NCI-H187 (cell line): ENCODE measurements around the gene BRPF3.

Source experiments
- DNase-seq, 2 experiments: peaks; one replicate each; lab custom pipeline; 2025; lab: John Stamatoyannopoulos, UW

BRPF3 gene

GRCh38 chr6:36196113-36196879, at the start of gene BRPF3:
BRPF3 (plus strand) TSS chr6:36196744; CDS start chr6:36200323, 3,579 bp downstream.
- DNase-seq = peak; percentile 28 to 70

GRCh38 chr6:36147294-36147693, 49.2 kb upstream of the BRPF3 start:
- no peak for DNase-seq

DNA sequence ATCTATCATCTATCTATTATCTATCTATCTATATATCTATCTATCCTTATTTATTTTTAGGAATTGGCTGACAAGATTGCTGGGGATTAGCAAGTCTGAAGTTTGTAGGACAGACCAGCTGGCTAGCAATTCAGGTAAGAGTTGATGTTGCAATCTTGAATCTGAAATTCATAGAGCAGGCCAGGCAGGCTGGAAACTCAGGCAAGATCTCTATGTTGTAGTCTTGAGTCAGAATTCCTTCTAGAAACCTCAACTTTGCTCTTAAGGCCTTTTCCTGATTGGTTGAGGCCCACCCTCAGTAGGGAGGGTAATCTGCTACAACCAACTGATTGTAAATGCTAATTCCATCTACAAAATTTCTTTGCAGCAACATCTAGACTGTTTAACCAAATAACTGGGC, 47.1 kb upstream of the BRPF3 start:
- DNase-seq = no peak

DNA sequence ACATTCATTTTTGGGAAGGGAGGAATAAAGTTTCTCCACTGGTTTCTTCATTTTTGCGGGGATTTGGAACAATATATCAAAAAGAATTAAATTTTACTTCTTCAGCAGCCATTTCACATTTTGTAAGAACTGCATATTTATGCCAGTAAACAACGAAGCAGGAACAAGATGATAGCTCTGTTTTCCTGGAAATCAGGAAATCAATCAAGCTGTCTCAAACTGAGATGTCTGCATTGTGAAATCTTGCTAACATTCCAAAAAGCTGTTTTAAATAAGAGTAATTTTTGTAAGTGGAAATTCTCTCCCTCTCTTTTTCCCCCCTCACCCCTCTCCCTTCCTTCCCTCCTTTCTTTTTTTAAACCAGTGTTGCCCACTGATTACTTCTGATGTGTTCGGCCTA, 46.3 kb upstream of the BRPF3 start:
- DNase-seq = no peak

- DNase-seq = no peak
Measured at GRCh38 chr6:36154286-36154685, 42.3 kb upstream of the BRPF3 start.

GRCh38 chr6:36155662-36156061, 40.9 kb upstream of the BRPF3 start:
- DNase-seq = no peak

DNA sequence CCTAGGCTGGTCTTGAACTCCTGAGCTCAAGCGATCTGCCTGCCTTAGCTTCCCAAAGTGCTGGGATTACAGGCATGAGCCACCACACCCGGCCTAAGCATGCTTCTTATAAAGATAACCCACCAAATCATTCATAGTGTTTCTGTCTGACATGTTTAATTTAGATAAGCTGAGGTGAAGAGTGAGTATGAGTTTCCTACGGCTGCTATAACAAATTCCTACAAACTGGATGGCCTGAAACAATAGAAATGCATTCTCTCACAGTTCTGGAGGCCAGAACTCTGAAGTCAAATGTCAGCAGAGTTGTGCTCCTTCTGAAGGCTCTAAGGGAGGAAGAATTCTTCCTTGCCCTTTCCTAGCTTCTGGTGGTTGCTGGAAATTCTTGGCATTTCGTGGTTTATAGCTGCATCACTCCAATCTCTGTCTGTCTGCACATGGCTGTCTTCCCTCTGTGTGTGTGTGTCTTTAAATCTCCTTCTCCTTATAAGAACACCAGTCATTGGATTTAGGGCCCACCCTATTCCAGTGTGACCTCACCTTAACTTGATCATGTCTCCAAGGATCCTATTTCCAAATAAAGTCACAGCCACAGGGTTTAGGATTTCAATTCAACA, 36.3 kb upstream of the BRPF3 start:
- DNase-seq = no peak

- DNase-seq = no peak
Measured at GRCh38 chr6:36169023-36170007, 27.2 kb upstream of the BRPF3 start.

- DNase-seq = no peak
Measured at GRCh38 chr6:36170704-36171103, 25.8 kb upstream of the BRPF3 start.

DNA sequence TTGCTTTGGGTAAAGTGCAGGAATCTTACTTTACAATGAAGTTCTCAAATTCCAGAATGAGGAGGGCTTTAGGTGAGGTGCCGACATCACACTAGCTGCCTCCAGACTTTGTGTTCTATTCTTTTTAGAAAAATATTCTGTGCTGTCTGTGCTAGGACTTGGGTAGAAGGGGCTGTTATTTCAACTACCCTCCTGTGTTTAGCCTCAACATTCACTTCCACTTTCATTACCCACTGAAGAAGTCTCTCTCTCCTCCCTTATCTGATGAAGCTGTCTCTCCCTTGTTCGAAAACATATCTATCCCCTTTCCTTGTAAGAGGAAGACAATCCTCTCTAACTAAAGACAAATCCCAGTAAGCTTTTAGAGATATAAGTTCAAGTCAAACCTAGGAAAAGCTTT, 25.0 kb upstream of the BRPF3 start:
- no peak for DNase-seq

DNA sequence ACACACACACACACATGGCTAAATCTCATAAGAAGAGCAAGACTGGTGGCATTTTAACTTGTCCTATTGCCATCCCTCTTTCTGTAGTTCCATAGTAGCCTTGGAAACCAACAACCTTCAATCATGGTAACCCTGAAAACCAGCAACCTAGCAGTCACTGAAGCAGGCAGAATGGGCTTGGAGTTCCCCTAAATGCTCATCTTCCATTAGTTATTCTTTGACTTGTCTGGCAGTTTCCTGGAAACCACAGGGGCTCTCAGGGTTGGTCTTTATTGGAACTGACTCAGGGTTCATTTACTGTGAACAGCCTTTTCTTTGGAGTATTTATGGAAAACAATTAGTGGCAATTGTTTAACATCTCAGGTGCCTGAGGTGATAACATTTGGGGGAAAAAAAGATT, 19.4 kb upstream of the BRPF3 start:
- DNase-seq = no peak

DNA sequence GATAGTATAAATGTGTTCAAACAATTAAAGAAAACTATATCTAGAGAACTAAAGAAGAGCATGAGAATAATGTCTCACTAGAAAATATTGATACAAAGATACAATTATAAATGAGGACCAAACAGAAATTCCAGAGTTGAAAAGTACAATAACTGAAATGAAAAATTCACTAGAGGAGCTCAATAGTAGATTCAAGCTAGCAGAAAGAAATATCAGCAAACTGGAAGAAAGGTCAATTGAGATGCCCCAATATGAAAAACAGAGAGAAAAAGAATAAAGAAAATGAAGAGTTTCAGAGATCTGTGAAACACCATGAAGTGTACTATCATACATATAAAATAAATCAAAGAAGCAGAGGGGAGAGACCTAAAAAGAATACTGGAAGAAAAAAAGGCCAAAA, 18.0 kb upstream of the BRPF3 start:
- DNase-seq = no peak

GRCh38 chr6:36180126-36180525, 16.4 kb upstream of the BRPF3 start:
- DNase-seq = no peak

- no peak for DNase-seq
Measured at GRCh38 chr6:36184311-36184710, 12.2 kb upstream of the BRPF3 start.

GRCh38 chr6:36186199-36186598, 10.3 kb upstream of the BRPF3 start:
- no peak for DNase-seq

DNA sequence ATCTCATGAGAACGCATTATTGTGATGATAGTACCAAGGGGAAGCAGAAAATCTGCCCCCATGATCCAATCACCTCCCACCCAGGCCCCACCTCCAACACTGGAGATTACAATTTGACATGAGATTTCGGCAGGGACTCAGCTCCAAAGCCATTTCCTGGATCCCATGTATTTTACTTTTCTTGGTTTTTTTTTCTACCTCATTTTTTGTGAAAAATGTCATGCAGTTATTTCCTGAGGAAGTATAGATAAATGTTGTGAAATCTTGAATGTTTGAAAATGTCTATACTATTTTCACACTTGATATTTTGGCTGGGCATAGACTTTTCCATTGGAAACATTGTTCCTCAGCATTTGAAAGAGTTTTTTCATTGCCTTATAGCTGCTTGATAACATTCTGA, 9.1 kb upstream of the BRPF3 start:
- no peak for DNase-seq

DNA sequence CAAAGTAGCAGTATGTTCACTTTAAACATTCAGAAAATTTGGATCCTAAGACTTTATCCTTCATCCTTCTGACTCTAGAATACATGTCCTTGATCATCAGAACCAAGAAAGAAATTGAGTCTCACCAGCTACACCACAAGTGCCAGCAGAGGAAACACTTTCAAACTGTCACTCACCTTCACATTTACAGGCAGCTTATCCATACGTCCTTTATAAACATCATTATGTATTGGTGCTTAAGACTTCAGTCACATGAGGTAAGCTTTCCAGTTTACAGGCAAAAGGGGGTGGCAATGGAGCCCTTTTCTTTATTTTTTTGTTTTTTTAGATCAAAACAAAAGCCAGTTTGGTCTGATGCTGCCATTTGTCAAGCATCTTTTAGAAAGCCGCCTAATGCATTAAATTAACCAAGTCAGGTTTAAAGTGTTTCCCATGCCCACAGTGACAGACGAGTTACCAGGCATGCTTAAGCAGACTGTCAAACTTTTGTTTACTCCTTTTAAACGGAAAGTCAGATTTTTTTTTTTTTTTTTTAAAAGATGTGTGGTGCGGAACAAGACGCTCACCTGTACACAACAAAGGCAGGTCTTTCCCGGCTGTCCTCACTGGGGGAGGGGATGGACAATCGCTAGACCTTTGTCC, 952 bp upstream of the BRPF3 start:
- DNase-seq = peak in 1 of 2 experiments; percentile 37

DNA sequence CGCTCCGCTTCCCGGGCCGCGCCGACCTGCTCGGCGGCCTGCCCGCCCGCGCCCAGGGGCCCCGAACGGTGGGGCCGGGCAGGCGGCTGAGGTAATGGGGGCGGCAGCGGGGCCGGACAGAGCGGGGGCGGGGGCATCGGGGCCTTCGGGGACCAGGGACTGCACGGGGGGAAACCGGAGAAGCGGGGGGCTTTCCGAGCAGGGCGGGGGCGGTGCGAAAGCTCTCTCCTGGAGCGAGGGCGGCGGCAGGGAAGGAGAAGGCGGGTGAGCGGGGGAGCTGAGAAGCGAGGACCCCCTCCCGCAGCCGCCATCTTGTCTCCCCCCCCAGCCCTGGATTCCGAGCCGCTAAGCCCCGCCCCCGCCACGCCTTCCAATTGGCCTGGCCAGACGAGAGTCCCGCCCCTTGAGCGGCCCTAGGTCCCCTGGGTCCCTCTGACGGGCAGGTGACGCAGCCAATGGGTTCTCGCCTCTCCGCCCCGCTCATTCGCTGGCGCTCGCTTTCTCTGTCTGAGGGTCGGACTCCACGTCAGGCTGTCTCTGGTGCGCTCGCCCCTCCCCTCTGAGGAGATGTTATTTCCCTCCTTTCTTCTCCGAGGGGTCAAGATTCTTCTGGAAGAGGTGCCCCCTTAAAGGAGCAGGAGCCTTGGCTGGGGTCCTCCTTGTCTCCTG, 470 bp downstream of the BRPF3 start:
- peak; percentile 96 to 97 for DNase-seq

GRCh38 chr6:36197739-36198221, 1.2 kb downstream of the BRPF3 start:
- no peak for DNase-seq

DNA sequence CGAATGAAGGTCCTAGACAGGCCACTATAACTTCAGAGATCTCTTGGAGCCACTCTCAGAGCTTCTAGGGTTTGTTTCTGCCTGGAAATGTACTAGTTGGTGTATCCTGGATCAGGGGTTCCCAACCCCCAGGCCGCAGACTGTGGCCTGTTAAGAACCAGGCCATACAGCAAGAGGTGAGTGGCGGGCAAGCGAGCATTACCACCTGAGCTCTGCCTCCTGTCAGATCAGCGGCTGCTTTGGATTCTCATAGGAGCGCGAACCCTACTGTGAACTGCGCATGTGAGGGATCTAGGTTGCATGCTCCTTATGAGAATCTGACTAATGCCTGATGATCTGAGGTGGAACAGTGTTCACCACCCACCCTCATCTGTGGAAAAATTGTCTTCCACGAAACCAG, 2.4 kb downstream of the BRPF3 start:
- no peak for DNase-seq

- no peak for DNase-seq
Measured at GRCh38 chr6:36200154-36200891, 3.8 kb downstream of the BRPF3 start.
